ENCODE data around the gene EVI5L.
"Not testable (repeated sequence)": the region's sequence is repeated elsewhere in the genome, so short reads cannot be mapped to it uniquely, and the experiment has no call there.

EVI5L gene

DNA sequence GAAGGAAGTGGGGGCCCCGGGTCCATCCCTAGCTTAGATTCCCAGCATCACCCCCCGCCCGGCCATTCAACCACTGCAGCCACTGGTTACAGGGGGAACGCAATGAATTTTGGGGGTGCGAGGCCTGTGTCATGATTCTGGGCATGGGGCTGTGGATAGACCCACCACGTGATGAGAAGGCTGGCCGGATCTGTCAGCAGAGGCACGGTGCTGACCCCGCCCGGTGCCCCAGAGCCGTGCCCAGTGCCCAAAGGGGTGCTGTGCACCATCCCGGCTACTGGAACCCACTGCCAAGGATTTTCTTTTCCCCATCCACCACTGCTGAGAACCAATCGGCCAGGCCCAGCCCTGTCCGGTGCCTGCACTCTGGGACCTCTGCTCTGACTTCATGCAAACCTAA is 39.6 kb upstream of the EVI5L start:
- Histone ChIP-seq H3K27me3 (ENCODE audit: control insufficient read depth, low read length) (no peaks in the 10 kb centered on the region), H3K9me3 (ENCODE audit: control insufficient read depth, insufficient read depth, low read length) (no peaks in the 10 kb centered on the region), H3K79me2 (ENCODE audit: control insufficient read depth, low read length) (no peaks in the 10 kb centered on the region), H3K4me3 (ENCODE audit: low read length) (no peak overlapping the region), H3K4me2 (ENCODE audit: low read length) (no peak overlapping the region), H3K9me2 (replicated peaks; ENCODE audit: control insufficient read depth, low read length) (no peaks in the 10 kb centered on the region), H4K20me1 (ENCODE audit: control insufficient read depth, insufficient read depth, low read depth, low read length) (no peaks in the 10 kb centered on the region), H3K27ac (ENCODE audit: low read depth, low read length) (no peak overlapping the region), H3F3A (ENCODE audit: control insufficient read depth, insufficient read depth) (no peaks in the 10 kb centered on the region), H3K36me3 (ENCODE audit: control insufficient read depth, low read length) (no peaks in the 10 kb centered on the region), H3K4me1 (ENCODE audit: control insufficient read depth, low read length) (no peaks in the 10 kb centered on the region)
- TF ChIP-seq, protein P1, sequence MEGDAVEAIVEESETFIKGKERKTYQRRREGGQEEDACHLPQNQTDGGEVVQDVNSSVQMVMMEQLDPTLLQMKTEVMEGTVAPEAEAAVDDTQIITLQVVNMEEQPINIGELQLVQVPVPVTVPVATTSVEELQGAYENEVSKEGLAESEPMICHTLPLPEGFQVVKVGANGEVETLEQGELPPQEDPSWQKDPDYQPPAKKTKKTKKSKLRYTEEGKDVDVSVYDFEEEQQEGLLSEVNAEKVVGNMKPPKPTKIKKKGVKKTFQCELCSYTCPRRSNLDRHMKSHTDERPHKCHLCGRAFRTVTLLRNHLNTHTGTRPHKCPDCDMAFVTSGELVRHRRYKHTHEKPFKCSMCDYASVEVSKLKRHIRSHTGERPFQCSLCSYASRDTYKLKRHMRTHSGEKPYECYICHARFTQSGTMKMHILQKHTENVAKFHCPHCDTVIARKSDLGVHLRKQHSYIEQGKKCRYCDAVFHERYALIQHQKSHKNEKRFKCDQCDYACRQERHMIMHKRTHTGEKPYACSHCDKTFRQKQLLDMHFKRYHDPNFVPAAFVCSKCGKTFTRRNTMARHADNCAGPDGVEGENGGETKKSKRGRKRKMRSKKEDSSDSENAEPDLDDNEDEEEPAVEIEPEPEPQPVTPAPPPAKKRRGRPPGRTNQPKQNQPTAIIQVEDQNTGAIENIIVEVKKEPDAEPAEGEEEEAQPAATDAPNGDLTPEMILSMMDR (IDR thresholded peaks at IDR 0.05; ENCODE audit: low read depth, low read length, poor library complexity, severe bottlenecking), result no peak
- no peak for TF ChIP-seq EZH2phosphoT487 (IDR thresholded peaks at IDR 0.05; ENCODE audit: borderline replicate concordance, low read length)

DNA sequence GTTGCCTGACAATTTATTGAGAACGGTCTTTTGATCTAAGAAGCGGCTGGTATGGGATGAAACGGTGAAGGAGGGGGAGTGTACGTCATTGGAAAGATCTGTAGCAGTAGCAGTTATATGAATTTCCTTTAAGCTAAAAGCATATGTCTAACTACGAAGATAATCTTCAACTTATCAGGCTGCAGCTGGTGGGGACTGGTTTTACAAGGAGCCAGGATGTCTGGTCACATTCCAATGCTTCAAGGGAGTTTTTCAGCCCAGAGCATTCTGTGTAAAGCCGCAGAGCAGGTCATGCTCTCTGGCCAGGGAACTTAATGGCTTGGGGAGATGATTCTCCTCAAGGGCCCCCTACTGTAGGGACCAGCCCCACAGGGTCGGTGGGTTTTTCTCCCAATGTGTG is 37.7 kb upstream of the EVI5L start:
- TF ChIP-seq, protein P1 (IDR thresholded peaks at IDR 0.05; ENCODE audit: low read depth, low read length, poor library complexity, severe bottlenecking), result no peak
- no peak for TF ChIP-seq EZH2phosphoT487 (IDR thresholded peaks at IDR 0.05; ENCODE audit: borderline replicate concordance, low read length)
- no peak overlapping the region for H3K4me3 ChIP-seq (ENCODE audit: low read length)
- no peaks in the 10 kb centered on the region for H4K20me1 ChIP-seq (ENCODE audit: control insufficient read depth, insufficient read depth, low read depth, low read length)
- no peaks in the 10 kb centered on the region for H3K36me3 ChIP-seq (ENCODE audit: control insufficient read depth, low read length)
- no peaks in the 10 kb centered on the region for H3K9me3 ChIP-seq (ENCODE audit: control insufficient read depth, insufficient read depth, low read length)
- H3K27me3 ChIP-seq (ENCODE audit: control insufficient read depth, low read length), result peaks cover under 1% of the 10 kb centered on the region
- no peaks in the 10 kb centered on the region for H3K79me2 ChIP-seq (ENCODE audit: control insufficient read depth, low read length)
- no peak overlapping the region for H3K27ac ChIP-seq (ENCODE audit: low read depth, low read length)
- H3K4me2 ChIP-seq (ENCODE audit: low read length), result no peak overlapping the region
- no peaks in the 10 kb centered on the region for H3K9me2 ChIP-seq (replicated peaks; ENCODE audit: control insufficient read depth, low read length)
- no peaks in the 10 kb centered on the region for H3F3A ChIP-seq (ENCODE audit: control insufficient read depth, insufficient read depth)
- no peaks in the 10 kb centered on the region for H3K4me1 ChIP-seq (ENCODE audit: control insufficient read depth, low read length)

DNA sequence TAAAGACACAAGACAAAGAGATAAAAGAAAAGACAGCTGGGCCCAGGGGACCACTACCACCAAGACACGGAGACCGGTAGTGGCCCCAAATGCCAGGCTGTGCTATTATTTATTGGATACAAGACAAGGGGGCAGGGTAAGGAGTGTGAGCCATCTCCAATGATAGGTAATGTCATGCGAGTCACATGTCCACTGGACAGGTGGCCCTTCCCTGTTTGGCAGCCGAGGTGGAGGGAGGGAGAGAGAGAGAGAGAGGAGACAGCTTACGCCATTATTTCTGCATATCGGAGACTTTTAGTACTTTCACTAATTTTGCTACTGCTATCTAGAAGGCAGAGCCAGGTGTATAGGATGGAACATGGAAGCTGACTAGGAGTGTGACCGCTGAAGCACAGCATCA is 37.3 kb upstream of the EVI5L start:
- not testable (repeated sequence) for H3K36me3 ChIP-seq (ENCODE audit: control insufficient read depth, low read length); H3K79me2 ChIP-seq (ENCODE audit: control insufficient read depth, low read length); H3K9me3 ChIP-seq (ENCODE audit: control insufficient read depth, insufficient read depth, low read length); H4K20me1 ChIP-seq (ENCODE audit: control insufficient read depth, insufficient read depth, low read depth, low read length); H3K27me3 ChIP-seq (ENCODE audit: control insufficient read depth, low read length); H3K27ac ChIP-seq (ENCODE audit: low read depth, low read length); H3K4me1 ChIP-seq (ENCODE audit: control insufficient read depth, low read length); H3K4me2 ChIP-seq (ENCODE audit: low read length); H3K9me2 ChIP-seq (replicated peaks; ENCODE audit: control insufficient read depth, low read length); H3K4me3 ChIP-seq (ENCODE audit: low read length); H3F3A ChIP-seq (ENCODE audit: control insufficient read depth, insufficient read depth)

DNA sequence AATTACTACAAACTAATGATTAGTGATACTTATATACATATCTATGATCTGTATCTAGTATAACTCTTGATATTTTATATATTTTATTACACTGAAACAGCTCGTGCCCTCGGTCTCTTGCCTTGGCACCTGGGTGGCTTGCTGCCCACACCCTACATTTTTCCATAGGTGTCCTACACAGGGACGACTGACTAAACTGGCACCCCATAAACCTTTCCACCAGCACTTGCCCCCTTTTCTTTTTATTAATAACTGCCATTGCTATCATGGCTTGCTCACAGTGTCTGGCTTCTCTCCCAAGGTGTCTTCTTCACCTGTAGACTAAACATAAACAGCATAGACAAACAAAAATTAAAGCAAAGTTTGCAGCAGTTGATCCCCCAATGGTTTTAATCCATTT is 36.5 kb upstream of the EVI5L start:
- peaks cover 5% of the 10 kb centered on the region for H3K27me3 ChIP-seq (ENCODE audit: control insufficient read depth, low read length)
- TF ChIP-seq, protein P1 (IDR thresholded peaks at IDR 0.05; ENCODE audit: low read depth, low read length, poor library complexity, severe bottlenecking), result no peak
- TF ChIP-seq EZH2phosphoT487 (IDR thresholded peaks at IDR 0.05; ENCODE audit: borderline replicate concordance, low read length), result no peak

More for the DNA sequence above, 36.5 kb upstream of the EVI5L start:
- Histone ChIP-seq H3K4me1 (ENCODE audit: control insufficient read depth, low read length) (no peaks in the 10 kb centered on the region), H3K9me3 (ENCODE audit: control insufficient read depth, insufficient read depth, low read length) (no peaks in the 10 kb centered on the region), H3K4me2 (ENCODE audit: low read length) (no peak overlapping the region), H3F3A (ENCODE audit: control insufficient read depth, insufficient read depth) (no peaks in the 10 kb centered on the region), H4K20me1 (ENCODE audit: control insufficient read depth, insufficient read depth, low read depth, low read length) (no peaks in the 10 kb centered on the region), H3K9me2 (replicated peaks; ENCODE audit: control insufficient read depth, low read length) (no peaks in the 10 kb centered on the region), H3K79me2 (ENCODE audit: control insufficient read depth, low read length) (no peaks in the 10 kb centered on the region), H3K36me3 (ENCODE audit: control insufficient read depth, low read length) (no peaks in the 10 kb centered on the region), H3K27ac (ENCODE audit: low read depth, low read length) (no peak overlapping the region), H3K4me3 (ENCODE audit: low read length) (no peak overlapping the region)
